Activated T-helper 1 cell treated with Interleukin-2 at 50 U/mL for 16 hours (primary cell): ENCODE measurements around the gene TECPR1.

Experiments used
- DNase-seq: peaks from one replicate; pipeline ENCODE4 v3.0.0-alpha.2; 2020; ENCODE audit warnings: low read depth

TECPR1 gene

DNA sequence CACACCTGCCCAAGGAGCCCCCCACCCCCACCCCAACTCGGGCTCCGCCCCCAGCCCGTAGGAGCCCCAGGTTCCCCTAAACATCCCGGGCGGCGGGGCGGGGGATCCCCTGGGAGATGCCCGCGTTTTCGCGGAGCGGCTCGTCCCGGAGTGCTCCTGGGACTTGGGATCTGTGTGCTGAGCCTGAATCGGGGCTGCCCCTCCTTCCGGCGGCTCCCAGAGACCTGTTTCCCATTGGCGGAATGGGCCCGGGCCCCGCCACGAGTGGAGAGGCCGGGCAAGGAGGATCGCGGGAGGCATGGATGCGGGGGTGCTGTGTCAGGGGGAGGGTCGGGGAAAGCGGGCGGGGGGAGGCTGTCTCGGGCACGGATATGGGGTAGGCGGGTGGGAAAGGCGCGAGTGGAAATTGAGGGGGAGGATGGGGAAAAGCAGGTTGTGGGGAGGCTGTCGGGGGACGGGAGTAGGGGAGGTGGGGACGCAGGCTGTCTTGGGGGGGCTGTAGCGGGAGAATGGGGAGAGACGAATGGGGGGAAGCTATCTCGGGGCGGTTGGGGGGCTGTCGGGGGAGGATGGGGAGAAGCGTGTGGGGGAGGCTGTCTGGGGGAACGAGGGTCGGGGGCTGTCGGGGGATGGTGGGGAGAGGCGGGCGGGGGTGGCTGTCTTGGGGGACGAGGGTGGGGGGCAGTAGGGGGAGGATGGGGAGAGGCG, 41.4 kb downstream of the TECPR1 start:
- no peak for DNase-seq

- DNase-seq, result no peak
These were observed 42.7 kb downstream of the TECPR1 start for GRCh38 chr7:98209166-98209920.

DNA sequence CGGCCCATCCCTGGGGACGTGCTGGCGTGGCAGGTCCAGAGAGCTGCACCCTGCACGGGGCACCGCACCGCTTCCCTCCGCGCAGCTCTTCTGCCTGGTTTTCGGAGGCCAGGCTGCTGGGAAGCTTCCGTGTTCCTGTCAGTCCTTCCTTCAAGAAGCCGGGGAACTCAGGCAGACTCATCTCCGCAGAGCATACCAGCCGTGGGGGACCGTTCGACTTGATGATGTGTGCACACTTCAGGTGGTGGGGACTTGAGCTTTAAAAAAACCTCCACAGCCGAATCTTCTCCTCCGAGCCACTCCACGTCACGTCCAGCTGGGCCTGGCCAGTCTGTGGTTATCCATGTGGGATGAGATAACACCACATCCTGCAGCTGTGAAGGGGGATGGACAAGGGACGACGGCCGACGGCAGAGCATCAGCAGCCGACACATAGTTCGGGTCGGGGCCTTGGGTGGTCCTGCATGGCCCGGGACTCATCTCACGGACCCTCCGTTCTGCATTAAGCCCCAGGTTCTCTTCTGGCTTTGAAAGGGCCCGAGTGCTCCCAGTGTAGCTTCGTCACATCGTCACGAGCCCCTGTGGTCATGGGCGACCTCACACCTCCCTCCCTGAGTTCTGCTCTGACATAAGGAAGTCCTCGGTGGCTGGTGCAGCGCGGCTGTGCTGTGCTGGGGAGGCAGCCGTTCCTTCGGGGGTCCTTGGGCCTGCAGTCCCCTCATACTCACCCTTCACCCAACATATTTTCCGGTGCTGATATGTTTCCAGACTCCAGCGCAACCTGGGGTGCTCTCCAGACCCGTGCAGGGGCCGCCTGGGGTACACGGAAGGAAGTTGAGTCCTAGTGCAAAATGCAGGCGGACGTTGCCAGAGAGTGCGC, 45.3 kb downstream of the TECPR1 start:
- no peak for DNase-seq

GRCh38 chr7:98205162-98205845, 46.7 kb downstream of the TECPR1 start:
- DNase-seq, result no peak

GRCh38 chr7:98204670-98205069, 47.4 kb downstream of the TECPR1 start:
- DNase-seq, result no peak

- DNase-seq, result no peak
These were observed 47.9 kb downstream of the TECPR1 start for GRCh38 chr7:98203964-98204605.

GRCh38 chr7:98203261-98203963, 48.6 kb downstream of the TECPR1 start:
- no peak for DNase-seq

GRCh38 chr7:98202367-98203195, 49.5 kb downstream of the TECPR1 start:
- DNase-seq, result peak; percentile 17

- no peak for DNase-seq
These were observed 51.7 kb downstream of the TECPR1 start for GRCh38 chr7:98200364-98200763.

DNA sequence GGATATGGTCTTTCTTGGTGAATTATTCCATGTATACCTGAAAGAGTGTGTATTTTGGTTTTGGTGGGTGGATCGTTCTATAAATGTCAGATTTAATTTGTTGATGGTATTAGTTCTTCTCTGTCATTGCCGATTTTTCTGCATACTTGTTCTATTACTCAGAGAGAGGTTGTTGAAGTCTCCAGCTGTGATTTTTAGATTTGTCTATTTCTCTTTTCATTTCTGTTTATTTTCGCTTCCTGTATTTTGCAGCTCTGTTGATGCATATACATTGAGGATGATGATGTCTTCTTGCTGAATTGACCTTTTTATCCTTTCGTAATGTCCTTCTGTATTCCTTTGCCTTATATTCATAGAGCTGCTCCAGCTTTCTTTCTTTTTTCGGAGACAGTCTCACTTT, 52.9 kb downstream of the TECPR1 start:
- DNase-seq, result no peak

DNA sequence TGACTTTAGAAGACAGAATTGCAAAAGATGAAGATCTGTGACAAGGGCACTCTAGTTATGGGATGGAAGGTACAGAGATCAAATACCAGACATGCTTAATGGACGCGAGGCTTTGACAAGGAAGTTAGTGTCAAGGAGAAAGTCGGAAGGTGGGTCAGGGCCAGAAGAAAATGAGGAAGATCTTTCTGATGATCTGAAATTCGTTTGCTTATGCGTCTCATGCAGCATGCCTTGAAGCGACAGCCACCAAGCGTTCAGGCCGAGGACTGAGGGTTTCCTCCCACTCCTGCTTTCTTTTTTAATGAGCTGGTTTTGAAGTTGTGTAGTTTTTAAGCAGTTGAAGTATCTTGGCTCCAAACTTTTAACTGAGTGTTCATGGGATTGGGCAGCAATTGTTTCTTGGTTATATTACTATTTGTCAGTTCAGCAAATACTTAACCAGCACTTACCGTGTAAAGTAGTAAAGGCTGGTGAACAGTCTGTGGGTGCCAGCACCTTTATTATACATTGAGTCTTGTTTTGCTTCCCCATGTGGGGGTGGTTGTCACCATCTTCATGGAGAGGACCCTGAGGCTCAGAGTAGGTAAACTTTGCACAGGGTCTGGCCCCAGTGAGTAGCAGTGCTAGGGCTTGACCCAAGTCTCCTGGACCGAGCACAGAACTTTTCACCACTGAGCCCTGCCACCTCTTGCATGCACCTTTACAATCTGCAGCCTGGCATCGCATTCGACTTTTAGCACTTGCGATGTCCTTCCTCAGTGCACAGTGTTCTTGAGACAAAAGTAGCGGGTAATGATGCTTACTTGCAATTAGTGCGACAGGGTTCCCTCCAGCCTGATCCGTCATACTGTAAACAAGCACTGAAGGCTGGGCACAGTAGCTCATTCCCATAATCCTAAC, 55.1 kb downstream of the TECPR1 start:
- no peak for DNase-seq

GRCh38 chr7:98194672-98195457, 57.2 kb downstream of the TECPR1 start:
- DNase-seq, result no peak

- DNase-seq, result no peak
These were observed 57.8 kb downstream of the TECPR1 start for GRCh38 chr7:98194186-98194585.

- DNase-seq, result no peak
These were observed 58.4 kb downstream of the TECPR1 start for GRCh38 chr7:98193474-98194180.

DNA sequence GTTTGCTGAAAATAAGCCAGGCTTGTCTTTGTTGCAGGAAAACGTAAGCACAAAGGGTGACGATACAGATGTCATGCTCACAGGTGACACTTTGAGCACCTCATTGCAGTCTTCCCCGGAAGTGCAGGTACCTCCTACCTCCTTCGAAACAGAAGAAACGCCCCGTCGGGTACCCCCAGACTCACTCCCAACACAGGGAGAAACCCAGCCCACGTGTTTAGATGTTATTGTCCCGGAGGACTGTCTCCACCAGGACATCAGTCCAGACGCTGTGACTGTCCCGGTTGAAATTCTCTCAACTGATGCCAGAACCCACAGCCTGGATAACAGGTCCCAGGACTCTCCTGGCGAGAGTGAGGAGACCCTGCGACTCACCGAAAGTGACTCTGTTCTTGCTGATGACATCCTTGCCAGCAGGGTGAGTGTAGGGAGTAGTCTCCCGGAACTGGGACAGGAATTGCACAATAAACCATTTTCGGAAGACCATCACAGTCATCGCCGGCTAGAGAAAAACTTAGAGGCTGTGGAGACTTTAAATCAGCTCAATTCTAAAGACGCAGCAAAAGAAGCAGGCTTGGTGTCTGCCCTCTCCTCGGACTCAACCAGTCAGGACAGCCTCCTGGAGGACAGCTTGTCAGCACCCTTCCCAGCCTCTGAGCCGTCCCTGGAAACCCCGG, 59.1 kb downstream of the TECPR1 start:
- no peak for DNase-seq

DNA sequence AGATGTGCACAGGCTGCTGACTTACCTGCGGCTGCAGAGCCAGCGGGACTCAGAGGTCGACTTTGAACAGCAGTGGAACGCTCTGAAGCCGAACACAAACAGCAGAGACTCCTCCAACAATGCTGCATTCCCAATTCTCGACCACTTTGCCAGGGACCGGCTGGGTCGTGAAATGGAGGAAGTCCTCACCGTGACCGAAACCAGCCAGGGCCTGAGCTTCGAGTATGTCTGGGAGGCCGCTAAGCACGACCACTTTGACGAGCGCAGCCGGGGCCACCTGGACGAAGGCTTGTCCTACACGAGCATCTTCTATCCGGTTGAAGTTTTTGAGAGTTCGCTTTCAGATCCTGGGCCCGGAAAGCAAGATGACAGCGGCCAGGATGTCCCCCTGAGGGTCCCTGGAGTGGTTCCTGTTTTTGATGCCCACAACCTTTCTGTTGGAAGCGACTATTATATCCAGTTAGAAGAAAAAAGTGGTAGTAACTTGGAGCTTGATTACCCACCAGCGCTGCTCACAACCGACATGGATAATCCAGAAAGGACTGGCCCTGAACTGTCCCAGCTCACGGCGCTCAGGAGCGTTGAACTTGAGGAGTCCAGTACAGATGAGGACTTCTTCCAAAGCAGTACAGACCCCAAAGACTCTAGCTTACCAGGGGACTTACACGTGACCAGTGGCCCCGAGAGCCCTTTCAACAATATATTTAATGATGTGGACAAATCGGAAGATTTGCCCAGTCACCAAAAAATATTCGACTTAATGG, 60.2 kb downstream of the TECPR1 start:
- DNase-seq, result no peak
